Measurements from ENCODE around the gene DCLK1.
A peak's percentile ranks its signal among the peaks of the same experiment; 100 is the strongest.

DCLK1 gene

DNA sequence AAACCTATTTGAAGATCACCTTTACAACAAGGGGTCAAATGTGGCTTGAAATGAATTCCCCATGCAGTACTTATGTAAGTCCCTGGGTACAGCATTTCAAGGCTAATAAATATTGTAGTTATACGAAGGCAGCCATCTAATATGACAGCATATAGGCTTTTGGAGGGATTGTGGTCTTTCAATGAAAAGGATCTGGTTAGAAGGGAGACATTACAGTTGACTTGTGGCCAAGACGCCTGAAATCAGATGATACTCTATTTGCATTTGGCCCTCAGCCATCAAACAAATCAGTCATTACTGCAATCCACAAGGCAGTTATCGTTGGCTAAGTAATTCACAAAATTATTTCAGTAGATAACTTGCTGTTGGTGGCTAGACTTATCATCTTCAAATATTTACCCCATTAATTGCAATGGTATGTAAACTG, 242.7 kb downstream of the DCLK1 start:
- Histone ChIP-seq H3K36me3 (ENCODE audit: control insufficient read depth in 1 of 2, insufficient read depth in 2 of 2, low read length in 2 of 2) (no peaks in the 10 kb centered on the region), H3K4ac (ENCODE audit: low read depth, low read length) (no peak overlapping the region), H3K4me3 (ENCODE audit: low read depth, low read length) (no peak overlapping the region), H2BK12ac (ENCODE audit: low read length) (no peak overlapping the region), H2AFZ (ENCODE audit: insufficient read depth, low read length, poor library complexity) (no peak overlapping the region), H3K18ac (ENCODE audit: low read length) (no peak overlapping the region), H3K4me1 (ENCODE audit: control insufficient read depth in 1 of 2, insufficient read depth in 2 of 2, low read length in 2 of 2) (no peaks in the 10 kb centered on the region), H2BK120ac (ENCODE audit: insufficient read depth, low read length, poor library complexity) (no peak overlapping the region), H3K27ac (ENCODE audit: low read depth, low read length) (no peak overlapping the region), H4K8ac (ENCODE audit: low read depth, low read length) (no peak overlapping the region), H4K12ac (ENCODE audit: low read depth, low read length) (no peak overlapping the region), H3K27me3 (ENCODE audit: insufficient read depth, low read length) (no peaks in the 10 kb centered on the region), H2BK5ac (ENCODE audit: low read depth, low read length, poor library complexity) (no peak overlapping the region), H3K79me2 (ENCODE audit: control insufficient read depth, insufficient read depth, low read length, poor library complexity) (no peaks in the 10 kb centered on the region), H3K9me3 (ENCODE audit: insufficient read depth, low read depth, low read length) (peaks cover 2% of the 10 kb centered on the region), H3K23ac (ENCODE audit: low read length) (no peak overlapping the region), H4K91ac (ENCODE audit: low read depth, low read length) (no peak overlapping the region), H3K79me1 (ENCODE audit: low read length) (no peaks in the 10 kb centered on the region), H3K4me2 (ENCODE audit: low read length) (no peak overlapping the region), H2AK5ac (ENCODE audit: low read length) (no peak overlapping the region), H3K14ac (ENCODE audit: low read length) (no peak overlapping the region), H3K9ac (ENCODE audit: low read length) (peak overlapping the region; percentile 33)
- WGBS (ENCODE audit: extremely low coverage, insufficient coverage, insufficient read length) = no CpG with 5 or more reads among the region's 3 CpGs
- DNase-seq = no peak

DNA sequence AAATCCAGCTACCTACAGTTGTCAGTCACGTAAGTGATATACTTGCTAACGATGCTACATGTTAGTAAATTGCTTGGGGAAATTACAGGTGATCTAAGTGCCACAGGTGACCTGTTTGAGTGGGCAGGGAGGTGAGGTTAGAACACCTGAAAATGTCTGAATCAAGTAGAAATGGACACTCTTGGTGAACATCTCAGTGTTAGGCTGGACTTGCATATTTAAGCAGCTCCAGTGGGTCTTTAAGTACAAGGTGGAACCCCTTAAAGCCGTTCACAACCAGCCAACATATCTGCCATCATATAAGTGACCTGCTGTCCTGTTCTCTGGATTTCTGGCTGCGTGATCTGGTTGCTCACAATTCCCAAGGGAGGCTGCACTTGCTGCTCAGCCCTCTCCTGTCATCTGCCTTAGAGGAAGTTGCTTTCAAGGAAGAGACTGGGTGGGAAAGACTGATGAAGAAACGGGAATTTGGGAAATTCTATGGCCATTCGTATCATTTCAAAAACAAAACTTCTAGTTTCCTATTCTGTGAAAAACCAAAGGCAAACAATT, 244.0 kb downstream of the DCLK1 start:
- H4K8ac ChIP-seq (ENCODE audit: low read depth, low read length) = no peak overlapping the region
- no peaks in the 10 kb centered on the region for H3K27me3 ChIP-seq (ENCODE audit: insufficient read depth, low read length)
- H3K79me2 ChIP-seq (ENCODE audit: control insufficient read depth, insufficient read depth, low read length, poor library complexity) = no peaks in the 10 kb centered on the region
- no peak overlapping the region for H3K4me2 ChIP-seq (ENCODE audit: low read length)
- no peak overlapping the region for H3K4ac ChIP-seq (ENCODE audit: low read depth, low read length)
- no peak overlapping the region for H2AFZ ChIP-seq (ENCODE audit: insufficient read depth, low read length, poor library complexity)
- H3K27ac ChIP-seq (ENCODE audit: low read depth, low read length) = no peak overlapping the region
- no peak overlapping the region for H2BK12ac ChIP-seq (ENCODE audit: low read length)
- H3K9ac ChIP-seq (ENCODE audit: low read length) = no peak overlapping the region
- H3K9me3 ChIP-seq (ENCODE audit: insufficient read depth, low read depth, low read length) = peaks cover 2% of the 10 kb centered on the region
- no peak overlapping the region for H4K12ac ChIP-seq (ENCODE audit: low read depth, low read length)
- no CpG with 5 or more reads among the region's 6 CpGs for WGBS (ENCODE audit: extremely low coverage, insufficient coverage, insufficient read length)
- H2AK5ac ChIP-seq (ENCODE audit: low read length) = no peak overlapping the region
- H2BK120ac ChIP-seq (ENCODE audit: insufficient read depth, low read length, poor library complexity) = no peak overlapping the region
- no peaks in the 10 kb centered on the region for H3K79me1 ChIP-seq (ENCODE audit: low read length)
- H3K4me3 ChIP-seq (ENCODE audit: low read depth, low read length) = no peak overlapping the region
- H3K36me3 ChIP-seq (ENCODE audit: control insufficient read depth in 1 of 2, insufficient read depth in 2 of 2, low read length in 2 of 2) = no peaks in the 10 kb centered on the region
- no peaks in the 10 kb centered on the region for H3K4me1 ChIP-seq (ENCODE audit: control insufficient read depth in 1 of 2, insufficient read depth in 2 of 2, low read length in 2 of 2)
- H3K14ac ChIP-seq (ENCODE audit: low read length) = no peak overlapping the region
- DNase-seq = no peak
- H3K18ac ChIP-seq (ENCODE audit: low read length) = no peak overlapping the region
- no peak overlapping the region for H3K23ac ChIP-seq (ENCODE audit: low read length)
- H2BK5ac ChIP-seq (ENCODE audit: low read depth, low read length, poor library complexity) = no peak overlapping the region
- no peak overlapping the region for H4K91ac ChIP-seq (ENCODE audit: low read depth, low read length)

DNA sequence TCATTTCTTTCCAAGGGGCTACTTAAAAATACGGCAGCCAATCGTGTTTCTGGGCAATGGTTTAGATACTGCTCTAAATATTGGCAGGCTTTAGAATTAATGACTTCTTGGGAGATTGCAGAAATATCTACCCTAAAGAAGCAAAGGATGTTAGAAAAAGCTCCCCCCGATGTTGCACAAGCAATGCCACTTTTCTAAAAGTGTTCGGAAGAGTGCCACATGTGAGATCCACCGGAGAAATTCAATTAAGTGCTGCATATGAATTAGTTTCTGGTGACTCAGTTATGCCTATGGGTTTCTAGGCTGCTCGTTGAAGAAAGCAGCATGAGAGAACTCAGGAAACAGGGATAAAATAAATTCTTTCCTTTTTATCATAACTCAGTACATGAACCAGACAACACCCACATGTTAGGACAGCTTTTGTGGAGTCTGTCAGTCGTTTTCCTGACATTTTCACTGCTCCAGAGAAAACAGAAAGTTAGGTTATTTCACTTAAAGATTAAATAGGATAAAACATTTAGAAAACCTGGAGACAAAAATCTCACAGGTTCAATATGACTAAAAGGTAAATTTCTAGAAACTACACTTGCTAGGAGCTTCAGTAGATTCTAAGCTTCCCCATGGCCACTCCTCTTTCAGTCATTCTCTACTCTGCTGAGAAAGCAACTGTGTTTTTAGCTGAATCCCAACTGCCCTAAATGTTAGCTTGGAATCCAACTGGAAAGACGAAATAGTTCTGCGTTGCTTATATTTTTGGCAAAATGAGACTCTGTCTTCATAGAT, 244.7 kb downstream of the DCLK1 start:
- Histone ChIP-seq H3K9ac (ENCODE audit: low read length) (no peak overlapping the region), H3K4me3 (ENCODE audit: low read depth, low read length) (no peak overlapping the region), H3K18ac (ENCODE audit: low read length) (no peak overlapping the region), H3K23ac (ENCODE audit: low read length) (no peak overlapping the region), H4K91ac (ENCODE audit: low read depth, low read length) (no peak overlapping the region), H3K27me3 (ENCODE audit: insufficient read depth, low read length) (no peaks in the 10 kb centered on the region), H3K36me3 (ENCODE audit: control insufficient read depth in 1 of 2, insufficient read depth in 2 of 2, low read length in 2 of 2) (no peaks in the 10 kb centered on the region), H3K4me2 (ENCODE audit: low read length) (no peak overlapping the region), H3K79me2 (ENCODE audit: control insufficient read depth, insufficient read depth, low read length, poor library complexity) (no peaks in the 10 kb centered on the region), H3K14ac (ENCODE audit: low read length) (no peak overlapping the region), H2BK12ac (ENCODE audit: low read length) (no peak overlapping the region), H2AK5ac (ENCODE audit: low read length) (no peak overlapping the region), H4K12ac (ENCODE audit: low read depth, low read length) (no peak overlapping the region), H3K9me3 (ENCODE audit: insufficient read depth, low read depth, low read length) (peaks cover 2% of the 10 kb centered on the region), H3K4ac (ENCODE audit: low read depth, low read length) (no peak overlapping the region), H3K4me1 (ENCODE audit: control insufficient read depth in 1 of 2, insufficient read depth in 2 of 2, low read length in 2 of 2) (no peaks in the 10 kb centered on the region), H4K8ac (ENCODE audit: low read depth, low read length) (no peak overlapping the region), H2BK5ac (ENCODE audit: low read depth, low read length, poor library complexity) (no peak overlapping the region), H2AFZ (ENCODE audit: insufficient read depth, low read length, poor library complexity) (no peak overlapping the region), H2BK120ac (ENCODE audit: insufficient read depth, low read length, poor library complexity) (no peak overlapping the region), H3K27ac (ENCODE audit: low read depth, low read length) (no peak overlapping the region), H3K79me1 (ENCODE audit: low read length) (no peaks in the 10 kb centered on the region)
- no peak for DNase-seq
- no CpG with 5 or more reads among the region's 9 CpGs for WGBS (ENCODE audit: extremely low coverage, insufficient coverage, insufficient read length)

DNA sequence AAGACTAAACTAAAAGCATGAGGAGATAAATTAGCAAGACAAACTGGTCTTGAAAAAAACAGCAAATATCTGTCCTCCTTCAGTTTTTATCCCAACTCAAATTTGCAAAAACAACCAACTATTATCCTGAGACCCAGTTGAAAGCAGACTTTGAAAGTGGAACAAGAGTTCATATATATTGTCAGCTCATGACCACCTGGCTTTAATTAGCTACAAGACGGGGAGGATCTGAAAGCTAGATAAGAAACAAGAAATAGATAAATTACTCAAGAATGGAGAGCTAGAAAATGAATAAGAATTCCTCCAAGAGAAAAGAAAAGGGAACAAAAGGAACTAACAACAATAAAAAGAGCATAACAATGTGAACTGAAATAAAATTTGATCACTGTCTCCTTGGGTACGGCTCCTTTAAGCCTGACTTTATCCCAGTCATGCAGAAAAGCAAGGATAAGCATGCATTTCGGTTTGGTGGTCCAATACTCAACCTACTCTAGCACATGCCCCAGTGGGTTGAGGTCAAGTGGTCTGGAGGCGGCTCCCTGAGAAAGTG, 246.9 kb downstream of the DCLK1 start:
- Histone ChIP-seq H3K27me3 (ENCODE audit: insufficient read depth, low read length) (no peaks in the 10 kb centered on the region), H4K8ac (ENCODE audit: low read depth, low read length) (no peak overlapping the region), H2BK120ac (ENCODE audit: insufficient read depth, low read length, poor library complexity) (no peak overlapping the region), H3K79me2 (ENCODE audit: control insufficient read depth, insufficient read depth, low read length, poor library complexity) (no peaks in the 10 kb centered on the region), H3K27ac (ENCODE audit: low read depth, low read length) (no peak overlapping the region), H2AK5ac (ENCODE audit: low read length) (no peak overlapping the region), H3K18ac (ENCODE audit: low read length) (no peak overlapping the region), H3K14ac (ENCODE audit: low read length) (no peak overlapping the region), H2AFZ (ENCODE audit: insufficient read depth, low read length, poor library complexity) (no peak overlapping the region), H3K4ac (ENCODE audit: low read depth, low read length) (no peak overlapping the region), H3K9me3 (ENCODE audit: insufficient read depth, low read depth, low read length) (peaks cover 2% of the 10 kb centered on the region), H4K91ac (ENCODE audit: low read depth, low read length) (no peak overlapping the region), H3K9ac (ENCODE audit: low read length) (no peak overlapping the region), H3K23ac (ENCODE audit: low read length) (no peak overlapping the region), H4K12ac (ENCODE audit: low read depth, low read length) (no peak overlapping the region), H3K4me2 (ENCODE audit: low read length) (no peak overlapping the region), H3K4me3 (ENCODE audit: low read depth, low read length) (no peak overlapping the region), H3K36me3 (ENCODE audit: control insufficient read depth in 1 of 2, insufficient read depth in 2 of 2, low read length in 2 of 2) (no peaks in the 10 kb centered on the region), H2BK12ac (ENCODE audit: low read length) (no peak overlapping the region), H3K4me1 (ENCODE audit: control insufficient read depth in 1 of 2, insufficient read depth in 2 of 2, low read length in 2 of 2) (no peaks in the 10 kb centered on the region), H3K79me1 (ENCODE audit: low read length) (no peaks in the 10 kb centered on the region), H2BK5ac (ENCODE audit: low read depth, low read length, poor library complexity) (no peak overlapping the region)
- WGBS (ENCODE audit: extremely low coverage, insufficient coverage, insufficient read length) = no CpG with 5 or more reads among the region's 4 CpGs
- DNase-seq = no peak

All from trophoblast cell (in vitro differentiated cells and primary cell).